ENCODE results near the gene AGR3. TPM values are rescaled to one million over a fixed set of nuclear protein-coding genes. Genes with fewer than 3 reads are reported as not detected.

The AGR3 gene
- total and polyA plus RNA-seq, 2 donors (not counting 3 experiments of a cell fraction or from before 2014, with no cell fraction given), result not detected

- POLR2A ChIA-PET, result no interaction called here
- no peak for FAIRE-seq
- intact Hi-C loops (cut with micrococcal nuclease), result no loop called here
Observed at GRCh38 chr7:16921151-16921550, 39.4 kb upstream of the AGR3 start.

More at GRCh38 chr7:16921151-16921550, 39.4 kb upstream of the AGR3 start:
- Histone ChIP-seq H2AFZ (ENCODE audit: low read depth, low read length) (no peak overlapping the region), H4K20me1 (replicated peaks; ENCODE audit: control insufficient read depth, extremely low read depth, insufficient read depth, low read length) (no peaks in the 10 kb centered on the region), H3K9ac (replicated peaks; ENCODE audit: extremely low read depth, insufficient read depth, low read length) (no peak overlapping the region), H3K27ac (ENCODE audit: insufficient read depth, low read depth, low read length) (no peak overlapping the region), H3K9me1 (replicated peaks; ENCODE audit: control insufficient read depth, extremely low read depth, insufficient read depth, low read length) (no peaks in the 10 kb centered on the region), H3K36me3 (ENCODE audit: control insufficient read depth in 2 of 2, extremely low read depth in 1 of 2, insufficient read depth in 2 of 2, low read length in 2 of 2) (no peaks in the 10 kb centered on the region), H3K79me2 (ENCODE audit: control insufficient read depth, insufficient read depth, low read length) (no peaks in the 10 kb centered on the region), H3K4me3 (replicated peaks in 1 of 3; ENCODE audit: insufficient read depth in 1 of 3, low read depth in 1 of 3, low read length in 3 of 3) (no peak overlapping the region), H3K4me1 (ENCODE audit: control insufficient read depth, extremely low read depth, insufficient read depth, low read length) (peaks cover 3% of the 10 kb centered on the region), H3K4me2 (ENCODE audit: insufficient read depth, low read length) (no peak overlapping the region), H3K27me3 (ENCODE audit: control insufficient read depth in 2 of 2, insufficient read depth in 2 of 2, low read length in 2 of 2) (no peaks in the 10 kb centered on the region), H3K9me3 (replicated peaks; ENCODE audit: control insufficient read depth, insufficient read depth, low read length) (no peaks in the 10 kb centered on the region)
- DNase-seq (ENCODE audit: low read depth, low spot score), result no peak
- CTCF ChIA-PET, result interaction anchor here (1.0 to 2.8 kb wide), 6 partner anchors 30 to 380 kb away, joined by 3 to 18 read pairs (median 4); no protein-coding TSS in a partner anchor
- BruUV-seq (replicated peaks), result no TSS peak
- no peak for TF ChIP-seq POLR2AphosphoS5 (IDR thresholded peaks at IDR 0.05; ENCODE audit: insufficient read depth, low read depth, low read length)
- no peak for TF ChIP-seq POLR2A (IDR thresholded peaks at IDR 0.05; ENCODE audit: low read depth, low read length)
- no peak for TF ChIP-seq GATA2 (IDR thresholded peaks at IDR 0.05; ENCODE audit: insufficient read depth, insufficient read length, low read depth, low read length)
- no peak for TF ChIP-seq MAX (IDR thresholded peaks at IDR 0.05; ENCODE audit: insufficient read depth, insufficient read length)
- TF ChIP-seq MYC (IDR thresholded peaks at IDR 0.05; ENCODE audit: low read depth, low read length), result no peak
- TF ChIP-seq EZH2 (IDR thresholded peaks at IDR 0.05; ENCODE audit: borderline replicate concordance, low read depth, low read length, severe bottlenecking), result no peak
- TF ChIP-seq CTCF (IDR thresholded peaks at IDR 0.05; ENCODE audit: extremely low read depth in 1 of 2, insufficient read depth in 1 of 2, low read depth in 1 of 2, low read length in 2 of 2), result no peak
- TF ChIP-seq FOS (IDR thresholded peaks at IDR 0.05; ENCODE audit: borderline replicate concordance, insufficient read depth, low read length), result no peak
- TF ChIP-seq JUN (IDR thresholded peaks at IDR 0.05; ENCODE audit: borderline replicate concordance, insufficient read depth, insufficient read length, low read depth), result no peak
- dilution Hi-C loops (cut with MboI; ENCODE audit: extremely low pct_ligation_motif_present, low sequenced_read_pairs), result no loop called here

All from endothelial cell of umbilical vein (primary cell).